NT2/D1 (cell line): Measurements from ENCODE around the gene HSPA4.
"Not testable (repeated sequence)": the region's sequence is repeated elsewhere in the genome, so short reads cannot be mapped to it uniquely, and the experiment has no call there.

Experiments used
- DNase-seq: peaks from one replicate; pipeline ENCODE4 v3.0.0-alpha.2; 2011; ENCODE audit warnings: low read depth, low spot score
- H3K27me3 ChIP-seq: 2 replicates; pipeline ENCODE4 v1.6.0; 2011; ENCODE audit warnings: mild to moderate bottlenecking; ENCODE audit not compliant: insufficient read length, insufficient read depth
- H3K36me3 ChIP-seq: 2 replicates; pipeline ENCODE4 v1.6.1; 2011; ENCODE audit warnings: mild to moderate bottlenecking, low read length, mixed read lengths; ENCODE audit not compliant: insufficient read depth, insufficient read length
- H3K4me1 ChIP-seq: 2 replicates; pipeline ENCODE4 v1.5.1; 2011; ENCODE audit not compliant: insufficient read depth, insufficient read length
- H3K4me3 ChIP-seq: 2 replicates; pipeline ENCODE4 v1.5.1; 2011; ENCODE audit warnings: low read depth; ENCODE audit not compliant: insufficient read length
- H3K9ac ChIP-seq: 2 replicates; pipeline ENCODE4 v1.6.0; 2011; ENCODE audit warnings: low read depth; ENCODE audit not compliant: insufficient read length
- H3K9me3 ChIP-seq: 2 replicates; pipeline ENCODE4 v1.5.1; 2011; ENCODE audit warnings: mild to moderate bottlenecking, low read length; ENCODE audit not compliant: insufficient read depth
- SUZ12 ChIP-seq: IDR thresholded peaks from 2 replicates; pipeline ENCODE4 v1.6.1; 2011; ENCODE audit not compliant: insufficient read length, insufficient read depth; ENCODE audit errors: extremely low read depth
- YY1 ChIP-seq: IDR thresholded peaks from 2 replicates; pipeline ENCODE4 v1.6.1; 2011; ENCODE audit not compliant: insufficient read length, insufficient read depth
- ZNF274 ChIP-seq: IDR thresholded peaks from 2 replicates; pipeline ENCODE4 v1.6.1; 2011; ENCODE audit warnings: mild to moderate bottlenecking, low read depth, low read length

Gene HSPA4

DNA sequence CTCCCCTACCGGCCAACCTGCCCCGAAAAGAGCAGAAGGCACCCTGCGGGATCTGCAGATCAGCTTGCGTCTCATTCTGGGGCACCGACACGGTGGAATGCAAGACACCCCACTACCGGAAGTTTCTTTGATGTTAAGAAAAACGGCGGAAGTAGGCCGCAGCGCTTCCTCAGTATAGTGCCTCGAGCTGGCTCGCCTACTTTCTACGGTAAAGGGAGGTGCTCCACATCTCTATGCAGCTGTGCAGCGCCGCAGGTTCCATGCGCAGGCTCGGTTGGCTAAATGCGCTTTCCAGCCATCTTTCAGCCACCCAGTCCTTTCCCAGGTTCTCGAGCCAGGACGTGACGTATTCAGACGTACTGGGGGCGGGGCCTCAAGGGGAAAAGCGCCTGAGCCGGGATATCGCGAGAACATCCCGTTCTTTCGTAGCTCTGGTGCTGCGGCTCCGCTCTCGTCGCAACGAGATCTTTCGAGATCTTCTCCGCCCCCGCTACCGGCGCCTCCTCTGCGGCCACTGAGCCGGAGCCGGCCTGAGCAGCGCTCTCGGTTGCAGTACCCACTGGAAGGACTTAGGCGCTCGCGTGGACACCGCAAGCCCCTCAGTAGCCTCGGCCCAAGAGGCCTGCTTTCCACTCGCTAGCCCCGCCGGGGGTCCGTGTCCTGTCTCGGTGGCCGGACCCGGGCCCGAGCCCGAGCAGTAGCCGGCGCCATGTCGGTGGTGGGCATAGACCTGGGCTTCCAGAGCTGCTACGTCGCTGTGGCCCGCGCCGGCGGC, at the start of gene HSPA4:
Gene HSPA4, plus strand, starts transcription at position 472 of the 775 bp plus-strand sequence. Its CDS starts 238 bp downstream, at position 710.
- Histone ChIP-seq H3K9ac (peak within 1 kb of the TSS; percentile 99), H3K9me3 (no peaks in the 10 kb centered on the region), H3K27me3 (no peaks in the 10 kb centered on the region), H3K36me3 (peaks cover 6% of the 10 kb centered on the region), H3K4me3 (peak within 1 kb of the TSS; percentile 97), H3K4me1 (peaks cover 2% of the 10 kb centered on the region)
- TF ChIP-seq SUZ12 (no peak), ZNF274 (no peak), YY1 (peak; percentile 18)
- DNase-seq = peak; percentile 94

DNA sequence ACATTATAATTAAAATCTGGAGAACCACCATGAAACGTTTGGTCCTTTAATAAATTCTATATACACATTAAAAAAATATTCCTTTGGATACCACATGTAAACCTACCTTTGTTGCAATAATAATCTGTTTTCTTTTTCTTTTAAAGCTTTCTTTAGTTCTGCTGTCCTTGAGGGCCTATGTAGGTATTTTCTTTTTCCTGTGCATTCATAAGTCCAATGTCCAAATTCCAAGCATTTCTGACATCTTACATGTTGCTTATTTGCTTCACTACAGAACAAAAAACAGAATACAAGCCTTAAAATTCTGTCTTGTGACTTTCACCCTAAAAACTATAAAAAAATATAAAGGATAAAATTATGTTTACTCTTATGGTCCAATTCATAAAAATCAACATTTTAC, 45.2 kb upstream of the HSPA4 start:
- DNase-seq = no peak
- H3K36me3 ChIP-seq = peaks cover 27% of the 10 kb centered on the region
- no peaks in the 10 kb centered on the region for H3K27me3 ChIP-seq
- H3K9ac ChIP-seq = no peak overlapping the region
- TF ChIP-seq YY1 (no peak), SUZ12 (no peak), ZNF274 (no peak)
- H3K4me1 ChIP-seq = no peaks in the 10 kb centered on the region
- H3K4me3 ChIP-seq = no peak overlapping the region
- H3K9me3 ChIP-seq = no peaks in the 10 kb centered on the region

DNA sequence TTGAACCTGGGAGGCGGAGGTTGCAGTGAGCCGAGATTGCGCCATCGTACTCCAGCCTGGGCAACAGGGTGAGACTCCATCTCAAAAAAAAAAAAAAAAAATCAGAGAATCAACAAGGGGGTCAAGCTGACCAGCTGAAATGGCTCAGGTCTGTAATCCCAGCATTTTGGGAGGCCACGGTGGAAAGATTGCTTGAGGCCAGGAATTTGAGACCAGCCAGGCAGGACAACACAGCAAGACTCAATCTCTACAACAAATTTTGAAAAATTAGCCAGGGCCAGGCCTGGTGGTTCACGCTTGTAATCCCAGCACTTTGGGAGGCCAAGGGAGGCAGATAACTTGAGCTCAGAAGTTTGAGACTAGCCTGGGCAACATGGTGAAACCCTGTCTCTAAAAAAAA, 43.4 kb upstream of the HSPA4 start:
- not testable (repeated sequence) for H3K27me3 ChIP-seq, H3K4me3 ChIP-seq, H3K4me1 ChIP-seq, DNase-seq, H3K9ac ChIP-seq, H3K9me3 ChIP-seq
- peaks cover 15% of the 10 kb centered on the region for H3K36me3 ChIP-seq

DNA sequence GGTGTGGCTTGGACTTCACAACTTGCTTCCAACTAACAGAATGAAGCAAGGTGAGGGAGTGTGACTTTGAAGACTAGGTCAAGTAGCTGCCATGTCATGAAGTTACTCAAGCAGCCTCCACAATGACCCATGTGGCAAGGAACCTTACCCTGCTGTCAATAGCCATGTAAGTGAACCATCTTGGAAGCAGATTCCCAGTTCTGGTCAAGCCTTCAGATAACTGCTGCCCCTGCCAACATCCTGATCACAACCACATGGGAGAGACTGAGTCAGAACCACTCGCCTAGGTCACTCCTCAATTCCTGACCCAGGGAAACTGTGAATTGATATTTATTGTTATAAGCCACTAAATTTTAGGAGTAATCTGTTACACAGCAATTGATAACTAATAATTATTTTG, 36.3 kb upstream of the HSPA4 start:
- Histone ChIP-seq H3K4me1 (no peaks in the 10 kb centered on the region), H3K9me3 (no peaks in the 10 kb centered on the region), H3K4me3 (no peak overlapping the region), H3K36me3 (peaks cover 29% of the 10 kb centered on the region), H3K27me3 (no peaks in the 10 kb centered on the region), H3K9ac (no peak overlapping the region)
- TF ChIP-seq YY1 (no peak), SUZ12 (no peak), ZNF274 (no peak)
- DNase-seq = no peak

DNA sequence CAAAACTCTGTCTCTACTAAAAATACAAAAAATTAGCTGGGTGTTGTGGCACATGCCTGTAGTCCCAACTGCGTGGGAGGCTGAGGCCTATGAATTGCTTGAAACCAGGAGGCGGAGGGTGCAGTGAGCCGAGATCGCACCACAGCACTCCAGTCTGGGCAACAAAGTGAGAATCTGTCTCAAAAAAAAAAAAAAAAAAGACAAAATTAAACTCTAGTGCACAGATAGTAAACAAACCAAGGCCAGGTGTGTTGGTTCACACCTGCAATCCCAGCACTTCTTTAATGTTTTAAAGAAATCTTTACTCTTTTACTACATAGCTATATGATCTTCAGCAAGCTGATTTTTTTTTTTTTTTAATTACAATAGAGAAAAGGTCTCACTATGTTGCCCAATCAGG, 33.8 kb upstream of the HSPA4 start:
- H3K9me3 ChIP-seq = no peaks in the 10 kb centered on the region
- no peak for DNase-seq
- no peak overlapping the region for H3K4me3 ChIP-seq
- no peak overlapping the region for H3K9ac ChIP-seq
- H3K4me1 ChIP-seq = no peaks in the 10 kb centered on the region
- no peaks in the 10 kb centered on the region for H3K27me3 ChIP-seq
- TF ChIP-seq SUZ12 = no peak
- no peak for TF ChIP-seq ZNF274
- no peak for TF ChIP-seq YY1
- H3K36me3 ChIP-seq = peaks cover 37% of the 10 kb centered on the region

DNA sequence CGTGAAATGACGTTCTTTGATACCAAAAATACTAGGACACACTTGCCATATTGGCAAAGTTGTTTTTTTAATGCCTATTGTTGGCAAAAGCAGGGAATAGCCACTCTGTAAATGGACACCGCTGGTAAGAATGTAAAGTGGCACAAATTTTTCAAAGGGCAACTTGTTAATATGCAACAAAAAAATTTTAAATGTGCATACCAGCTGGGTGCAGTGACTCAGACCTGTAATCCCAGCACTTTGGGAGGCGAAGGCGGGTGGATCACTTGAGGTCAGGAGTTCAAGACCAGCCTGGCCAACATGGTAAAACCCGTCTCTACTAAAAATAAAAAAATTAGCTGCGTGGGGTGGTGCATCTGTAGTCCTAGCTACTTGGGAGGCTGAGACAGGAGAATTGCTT, 32.3 kb upstream of the HSPA4 start:
- not testable (repeated sequence) for H3K27me3 ChIP-seq, H3K9me3 ChIP-seq, H3K4me1 ChIP-seq, H3K4me3 ChIP-seq, H3K9ac ChIP-seq, DNase-seq
- H3K36me3 ChIP-seq = peaks cover 39% of the 10 kb centered on the region

DNA sequence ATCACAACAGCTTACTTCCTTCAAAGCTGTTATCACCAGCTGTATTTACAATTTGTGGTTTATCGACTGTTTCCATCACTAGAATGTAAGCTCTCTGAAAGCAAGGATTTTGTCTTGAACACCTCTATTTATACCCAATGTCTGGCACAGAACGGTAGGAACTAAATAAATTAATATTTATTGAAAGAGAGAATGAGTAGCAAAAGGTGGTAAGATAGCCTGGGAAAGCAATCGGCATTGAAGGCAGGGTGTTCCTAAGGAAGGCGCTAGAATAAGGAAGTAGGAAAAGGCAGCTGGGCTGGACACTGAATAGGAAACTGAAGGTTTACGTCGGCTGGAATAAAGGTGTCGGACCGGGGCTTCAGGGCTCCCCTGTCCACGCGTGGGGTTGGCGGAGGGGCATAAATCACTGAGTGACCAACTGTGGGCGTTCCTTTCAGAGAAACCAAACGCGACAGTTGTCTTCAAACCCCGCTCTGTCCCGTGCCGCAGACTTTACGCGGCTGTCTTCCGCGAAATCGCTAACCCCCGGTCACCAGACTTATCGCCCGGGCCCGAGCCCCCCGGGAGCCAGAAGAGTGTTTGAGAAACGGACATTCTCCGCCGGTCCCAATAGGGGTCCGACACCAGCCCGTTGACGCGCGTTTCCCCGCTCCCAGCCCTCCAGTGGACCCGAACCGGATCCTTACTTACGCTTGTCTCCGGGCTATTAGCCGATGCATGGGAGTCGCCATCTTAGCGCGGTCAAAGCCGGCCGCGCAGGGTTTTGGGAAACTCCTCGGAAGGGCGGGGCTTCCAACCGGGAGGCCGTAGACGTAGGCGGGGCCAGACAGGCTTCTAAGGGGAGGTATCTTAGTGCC, 25.8 kb upstream of the HSPA4 start, which contains the start of gene ZCCHC10:
Gene ZCCHC10, minus strand, starts transcription at position 746 of the 860 bp plus-strand sequence. Its CDS starts 12 bp downstream, at position 734.
- Histone ChIP-seq H3K4me1 (no peaks in the 10 kb centered on the region), H3K36me3 (peaks cover 14% of the 10 kb centered on the region), H3K27me3 (no peaks in the 10 kb centered on the region), H3K9ac (peak within 1 kb of the TSS; percentile 86), H3K4me3 (peak within 1 kb of the TSS; percentile 84), H3K9me3 (no peaks in the 10 kb centered on the region)
- TF ChIP-seq YY1 (peak; percentile 68), ZNF274 (no peak)
- peak; percentile 88 for DNase-seq
